Smooth muscle cell (in vitro differentiated cells): ENCODE results near the gene HS1BP3. TPM values are rescaled to one million over a fixed set of nuclear protein-coding genes. Genes with fewer than 3 reads are reported as not detected.

Experiments used
- DNase-seq: peaks from one replicate; lab custom pipeline; 2025; ENCODE audit not compliant: unreplicated experiment; lab: John Stamatoyannopoulos, UW
- H2AFZ ChIP-seq: fragments of 200-600 bp; sonication (generic); 2 replicates; pipeline ENCODE4 v1.6.0; 2016; ENCODE audit warnings: antibody characterized with exemption, low read depth, mild to moderate bottlenecking
- H3F3A ChIP-seq: fragments of 200-600 bp; sonication (generic); 2 replicates; pipeline ENCODE4 v1.6.0; 2017; ENCODE audit warnings: antibody characterized with exemption, low read depth
- H3K27ac ChIP-seq: fragments of 200-600 bp; sonication (generic); 2 replicates; pipeline ENCODE4 v1.5.1; 2016; ENCODE audit warnings: low read depth, mild to moderate bottlenecking
- H3K27me3 ChIP-seq: fragments of 200-600 bp; sonication (generic); 2 replicates; pipeline ENCODE4 v1.6.1; 2016; ENCODE audit warnings: low read depth, mild to moderate bottlenecking
- H3K36me3 ChIP-seq: fragments of 200-600 bp; sonication (generic); 2 replicates; pipeline ENCODE4 v1.5.1; 2016; ENCODE audit warnings: low read depth
- H3K4me1 ChIP-seq: fragments of 200-600 bp; sonication (generic); 2 replicates; pipeline ENCODE4 v1.5.1; 2016; ENCODE audit warnings: low read depth
- H3K4me2 ChIP-seq: fragments of 200-600 bp; sonication (generic); 2 replicates; pipeline ENCODE4 v1.6.0; 2016; ENCODE audit warnings: mild to moderate bottlenecking
- H3K4me3 ChIP-seq: fragments of 200-600 bp; sonication (generic); 2 replicates; pipeline ENCODE4 v1.5.1; 2016; ENCODE audit warnings: mild to moderate bottlenecking
- H3K79me2 ChIP-seq: fragments of 200-600 bp; sonication (generic); 2 replicates; pipeline ENCODE4 v1.6.0; 2016; ENCODE audit warnings: low read depth, mild to moderate bottlenecking
- H3K9ac ChIP-seq: fragments of 200-600 bp; sonication (generic); 2 replicates; pipeline ENCODE4 v1.6.0; 2016; ENCODE audit warnings: low read depth
- H3K9me3 ChIP-seq: fragments of 200-600 bp; sonication (generic); replicated peaks from 2 replicates; pipeline ENCODE4 v1.5.1; 2016; ENCODE audit warnings: low read depth
- H4K20me1 ChIP-seq: fragments of 200-600 bp; sonication (generic); 2 replicates; pipeline ENCODE4 v1.6.0; 2016; ENCODE audit warnings: low read depth
- WGBS: methylation state at CpG from one replicate; pipeline ENCODE4 v1.1.7; 2016; ENCODE audit warnings: low lambda C conversion rate; 5-methylcytosine and 5-hydroxymethylcytosine counted together
- polyA plus RNA-seq: library from polyadenylated mRNA; unstranded; fragments of >200 nt; fragmentation: Nextera tagmentation; extraction: Ambion mirVana; gene quantifications from 2 replicates; pipeline ENCODE4 v1.2.1, GENCODE V29; 2016
- total RNA-seq: library from RNA; depleted of rRNA; stranded (reverse); fragments of >200 nt; gene quantifications from 2 replicates; pipeline ENCODE4 v1.2.3, GENCODE V29; 2014
- TF ChIP-seq, protein P1 (sequence below): fragments of 200-600 bp; sonication (generic); IDR thresholded peaks from 2 replicates; pipeline ENCODE4 v1.5.1; 2017; ENCODE audit warnings: borderline replicate concordance, mild to moderate bottlenecking, antibody characterized with exemption; ENCODE audit not compliant: insufficient read depth, poor library complexity, severe bottlenecking

HS1BP3 gene
- total and polyA plus RNA-seq, 2 experiments from 2014 or later = 9.3 to 20.4 TPM

DNA sequence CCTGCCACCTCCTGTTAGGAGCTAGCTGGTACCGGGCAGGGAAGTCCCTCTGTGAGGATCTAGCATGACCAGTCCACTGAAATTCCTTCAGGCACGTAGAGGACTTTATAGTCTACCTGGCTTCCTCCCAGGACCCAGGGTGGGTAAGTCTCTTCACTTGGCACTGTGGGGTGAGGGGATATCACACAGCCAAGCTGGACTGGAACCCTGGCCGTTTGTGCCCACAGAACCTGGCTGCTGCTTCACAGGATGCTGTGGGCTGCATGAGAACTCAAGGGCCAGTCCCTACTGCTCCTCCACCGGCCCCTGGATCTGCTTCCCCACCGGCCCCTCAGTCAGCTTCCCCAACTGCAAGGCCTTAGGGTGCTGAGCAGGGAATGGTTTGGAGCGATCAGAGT lies 35.8 kb downstream of the HS1BP3 start:
- Histone ChIP-seq H3K4me1 (peaks cover 27% of the 10 kb centered on the region), H3K4me3 (no peak overlapping the region), H4K20me1 (no peaks in the 10 kb centered on the region), H3K9me3 (no peaks in the 10 kb centered on the region), H3K27ac (peak overlapping the region; percentile 43), H3F3A (peaks cover 24% of the 10 kb centered on the region), H3K9ac (no peak overlapping the region), H3K79me2 (no peaks in the 10 kb centered on the region), H2AFZ (no peak overlapping the region), H3K36me3 (no peaks in the 10 kb centered on the region), H3K4me2 (no peak overlapping the region), H3K27me3 (no peaks in the 10 kb centered on the region)
- WGBS = 70% methylated on average over 6 of the region's 6 CpGs
- TF ChIP-seq, protein P1, sequence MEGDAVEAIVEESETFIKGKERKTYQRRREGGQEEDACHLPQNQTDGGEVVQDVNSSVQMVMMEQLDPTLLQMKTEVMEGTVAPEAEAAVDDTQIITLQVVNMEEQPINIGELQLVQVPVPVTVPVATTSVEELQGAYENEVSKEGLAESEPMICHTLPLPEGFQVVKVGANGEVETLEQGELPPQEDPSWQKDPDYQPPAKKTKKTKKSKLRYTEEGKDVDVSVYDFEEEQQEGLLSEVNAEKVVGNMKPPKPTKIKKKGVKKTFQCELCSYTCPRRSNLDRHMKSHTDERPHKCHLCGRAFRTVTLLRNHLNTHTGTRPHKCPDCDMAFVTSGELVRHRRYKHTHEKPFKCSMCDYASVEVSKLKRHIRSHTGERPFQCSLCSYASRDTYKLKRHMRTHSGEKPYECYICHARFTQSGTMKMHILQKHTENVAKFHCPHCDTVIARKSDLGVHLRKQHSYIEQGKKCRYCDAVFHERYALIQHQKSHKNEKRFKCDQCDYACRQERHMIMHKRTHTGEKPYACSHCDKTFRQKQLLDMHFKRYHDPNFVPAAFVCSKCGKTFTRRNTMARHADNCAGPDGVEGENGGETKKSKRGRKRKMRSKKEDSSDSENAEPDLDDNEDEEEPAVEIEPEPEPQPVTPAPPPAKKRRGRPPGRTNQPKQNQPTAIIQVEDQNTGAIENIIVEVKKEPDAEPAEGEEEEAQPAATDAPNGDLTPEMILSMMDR = no peak
- DNase-seq = no peak

DNA sequence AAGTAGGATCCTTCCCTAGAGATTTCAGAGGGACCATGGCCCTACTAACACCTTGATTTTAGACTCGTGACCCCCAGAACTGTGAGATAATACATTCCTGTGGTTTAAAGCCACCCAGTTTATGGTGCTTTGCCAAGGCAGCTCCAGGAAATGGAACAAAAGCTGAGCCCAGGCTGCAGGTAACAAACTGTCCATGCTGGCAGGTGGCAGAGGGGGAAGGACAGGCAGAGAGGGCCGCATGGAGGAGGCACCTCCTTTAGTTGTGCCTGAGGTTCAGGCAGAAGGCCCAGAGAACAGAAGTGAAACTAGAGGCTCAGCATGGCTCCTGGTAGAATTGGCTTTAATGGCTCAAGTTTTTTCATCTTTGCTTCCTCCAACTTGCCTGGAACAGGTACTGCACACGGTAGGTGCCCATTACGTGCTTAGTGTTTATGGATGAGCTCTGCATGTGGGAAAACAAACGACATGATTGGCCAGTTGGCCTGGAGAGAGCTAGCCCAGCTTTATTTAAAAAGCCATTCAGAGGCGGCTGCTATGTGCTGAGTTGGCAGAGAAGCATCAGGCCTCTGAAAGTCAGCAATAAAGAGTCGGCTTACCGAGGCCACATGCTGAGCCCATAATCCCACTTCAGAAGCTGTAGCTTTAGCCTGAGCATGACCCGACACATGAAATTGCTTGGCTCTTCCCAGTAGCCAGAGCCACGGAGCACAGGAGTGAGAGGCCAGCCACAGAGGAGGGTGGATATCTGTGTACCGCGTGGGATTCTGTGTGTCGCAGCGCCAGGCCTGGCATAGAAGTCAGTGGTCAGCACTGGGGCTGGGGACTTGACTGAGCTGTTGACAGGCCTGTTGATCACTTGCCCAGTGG lies 36.5 kb downstream of the HS1BP3 start:
- H3F3A ChIP-seq = peaks cover 27% of the 10 kb centered on the region
- H3K9me3 ChIP-seq = no peaks in the 10 kb centered on the region
- peaks cover 27% of the 10 kb centered on the region for H3K4me1 ChIP-seq
- 27% methylated on average over 14 of the region's 14 CpGs for WGBS
- H3K9ac ChIP-seq = peak overlapping the region; percentile 35
- peak overlapping the region; percentile 67 for H3K4me2 ChIP-seq
- H3K79me2 ChIP-seq = no peaks in the 10 kb centered on the region
- no peak for DNase-seq
- no peaks in the 10 kb centered on the region for H3K36me3 ChIP-seq
- no peaks in the 10 kb centered on the region for H3K27me3 ChIP-seq
- H2AFZ ChIP-seq = no peak overlapping the region
- TF ChIP-seq, protein P1 = no peak
- peak overlapping the region; percentile 43 for H3K27ac ChIP-seq
- no peaks in the 10 kb centered on the region for H4K20me1 ChIP-seq
- no peak overlapping the region for H3K4me3 ChIP-seq

- 87% methylated on average over 17 of the region's 17 CpGs for WGBS
Measured at GRCh38 chr2:20612925-20613916, 37.7 kb downstream of the HS1BP3 start.

More at GRCh38 chr2:20612925-20613916, 37.7 kb downstream of the HS1BP3 start:
- Histone ChIP-seq H3K27me3 (no peaks in the 10 kb centered on the region), H3K79me2 (no peaks in the 10 kb centered on the region), H3K4me1 (peaks cover 23% of the 10 kb centered on the region), H3K9me3 (no peaks in the 10 kb centered on the region), H3K36me3 (no peaks in the 10 kb centered on the region), H3K4me3 (no peak overlapping the region), H3K9ac (no peak overlapping the region), H3K27ac (no peak overlapping the region), H4K20me1 (no peaks in the 10 kb centered on the region), H2AFZ (no peak overlapping the region), H3K4me2 (no peak overlapping the region), H3F3A (peaks cover 20% of the 10 kb centered on the region)
- no peak for DNase-seq
- TF ChIP-seq, protein P1 = no peak
